HG02610 (cell line): Measurements from ENCODE around the gene NLRX1.
"Not testable (repeated sequence)": the region's sequence is repeated elsewhere in the genome, so short reads cannot be mapped to it uniquely, and the experiment has no call there.

Experiments
- ATAC-seq: cut with Tn5 transposase; IDR thresholded peaks from one replicate; pipeline ENCODE4 v1.9.1; 2021; ENCODE audit warnings: mild to moderate bottlenecking, moderate library complexity; ENCODE audit not compliant: unreplicated experiment

The NLRX1 gene, protein sequence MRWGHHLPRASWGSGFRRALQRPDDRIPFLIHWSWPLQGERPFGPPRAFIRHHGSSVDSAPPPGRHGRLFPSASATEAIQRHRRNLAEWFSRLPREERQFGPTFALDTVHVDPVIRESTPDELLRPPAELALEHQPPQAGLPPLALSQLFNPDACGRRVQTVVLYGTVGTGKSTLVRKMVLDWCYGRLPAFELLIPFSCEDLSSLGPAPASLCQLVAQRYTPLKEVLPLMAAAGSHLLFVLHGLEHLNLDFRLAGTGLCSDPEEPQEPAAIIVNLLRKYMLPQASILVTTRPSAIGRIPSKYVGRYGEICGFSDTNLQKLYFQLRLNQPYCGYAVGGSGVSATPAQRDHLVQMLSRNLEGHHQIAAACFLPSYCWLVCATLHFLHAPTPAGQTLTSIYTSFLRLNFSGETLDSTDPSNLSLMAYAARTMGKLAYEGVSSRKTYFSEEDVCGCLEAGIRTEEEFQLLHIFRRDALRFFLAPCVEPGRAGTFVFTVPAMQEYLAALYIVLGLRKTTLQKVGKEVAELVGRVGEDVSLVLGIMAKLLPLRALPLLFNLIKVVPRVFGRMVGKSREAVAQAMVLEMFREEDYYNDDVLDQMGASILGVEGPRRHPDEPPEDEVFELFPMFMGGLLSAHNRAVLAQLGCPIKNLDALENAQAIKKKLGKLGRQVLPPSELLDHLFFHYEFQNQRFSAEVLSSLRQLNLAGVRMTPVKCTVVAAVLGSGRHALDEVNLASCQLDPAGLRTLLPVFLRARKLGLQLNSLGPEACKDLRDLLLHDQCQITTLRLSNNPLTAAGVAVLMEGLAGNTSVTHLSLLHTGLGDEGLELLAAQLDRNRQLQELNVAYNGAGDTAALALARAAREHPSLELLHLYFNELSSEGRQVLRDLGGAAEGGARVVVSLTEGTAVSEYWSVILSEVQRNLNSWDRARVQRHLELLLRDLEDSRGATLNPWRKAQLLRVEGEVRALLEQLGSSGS

DNA sequence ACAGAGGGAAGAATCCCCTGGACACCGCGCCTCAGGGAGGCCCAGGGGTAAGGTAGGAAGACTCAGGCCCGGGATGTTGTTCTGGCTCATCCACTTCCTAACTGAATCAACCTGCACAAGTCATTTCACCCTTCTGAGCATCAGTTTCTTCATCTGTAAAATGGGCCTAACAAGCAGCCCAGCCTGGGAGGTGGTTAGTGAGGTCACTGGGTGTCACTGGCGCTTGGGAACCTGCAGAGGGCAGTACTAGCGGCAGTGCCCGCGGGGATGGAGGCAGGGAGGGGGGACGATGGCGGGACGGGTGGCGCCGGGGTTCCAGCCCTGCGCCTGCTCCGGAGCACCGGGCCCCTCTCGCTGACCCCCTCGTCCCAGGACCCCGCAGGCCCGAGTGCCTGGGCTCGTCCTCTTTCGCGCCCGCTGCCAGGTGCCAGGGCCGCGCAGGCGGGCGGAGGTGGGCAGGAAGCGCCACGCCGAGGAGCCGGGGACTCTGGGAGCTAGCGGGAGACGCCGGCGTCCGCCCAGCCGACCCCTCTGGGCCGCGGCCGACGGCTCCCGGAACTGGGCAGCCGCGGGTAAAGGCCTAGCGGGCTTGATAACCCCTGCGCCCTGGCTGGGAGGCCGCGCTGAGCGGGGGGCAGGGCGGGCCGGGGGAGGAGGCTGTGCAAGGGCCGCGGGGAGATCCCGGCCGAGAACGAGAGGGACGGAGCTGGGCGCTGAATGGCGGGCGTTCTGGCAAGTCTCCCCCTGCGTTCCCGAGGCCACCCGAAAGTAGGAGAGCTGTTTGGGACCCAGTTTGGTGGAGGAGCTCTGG, at the start of gene NLRX1:
TSS of gene NLRX1 (plus strand) at position 255 of the 811 bp plus-strand sequence. CDS start 2,679 bp downstream, outside the sequence.
- ATAC-seq = peak; percentile 84

DNA sequence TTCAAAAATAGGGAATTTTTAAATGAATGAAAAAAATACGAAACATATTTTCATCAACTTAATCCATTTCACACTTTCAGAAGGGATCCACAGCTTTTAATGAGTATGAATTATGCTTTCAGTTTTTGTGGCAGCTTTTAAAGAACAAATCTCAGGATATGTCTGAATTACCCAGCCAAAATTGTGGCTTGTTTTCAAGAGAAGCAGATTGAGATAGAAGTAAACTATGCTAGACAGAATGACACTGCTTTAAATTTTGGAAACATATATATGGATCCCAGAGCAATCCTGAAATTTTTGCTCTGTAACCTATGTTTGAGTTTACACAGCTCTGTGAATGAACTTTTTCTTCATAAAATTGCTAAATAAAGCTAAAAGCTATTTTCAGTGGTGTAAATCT, 49.6 kb upstream of the NLRX1 start:
- no peak for ATAC-seq

DNA sequence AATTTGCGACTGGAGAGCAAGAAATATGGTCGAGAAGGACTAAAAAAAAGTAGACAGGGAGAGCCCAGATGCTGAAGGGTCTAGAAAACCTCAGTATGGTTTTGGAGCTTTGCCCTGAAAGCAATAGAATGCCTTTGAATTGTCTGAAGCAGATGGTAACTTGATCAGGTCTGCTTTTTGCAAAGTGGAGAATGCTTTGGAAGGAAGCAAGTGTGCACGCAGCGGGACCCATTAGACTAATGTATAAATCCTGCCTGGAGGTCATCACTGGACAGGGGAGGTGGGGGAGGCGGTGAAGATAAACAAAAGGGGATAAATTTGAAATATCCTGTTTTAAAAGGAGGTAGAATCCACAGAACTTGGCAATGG, 47.9 kb upstream of the NLRX1 start:
- ATAC-seq = no peak

DNA sequence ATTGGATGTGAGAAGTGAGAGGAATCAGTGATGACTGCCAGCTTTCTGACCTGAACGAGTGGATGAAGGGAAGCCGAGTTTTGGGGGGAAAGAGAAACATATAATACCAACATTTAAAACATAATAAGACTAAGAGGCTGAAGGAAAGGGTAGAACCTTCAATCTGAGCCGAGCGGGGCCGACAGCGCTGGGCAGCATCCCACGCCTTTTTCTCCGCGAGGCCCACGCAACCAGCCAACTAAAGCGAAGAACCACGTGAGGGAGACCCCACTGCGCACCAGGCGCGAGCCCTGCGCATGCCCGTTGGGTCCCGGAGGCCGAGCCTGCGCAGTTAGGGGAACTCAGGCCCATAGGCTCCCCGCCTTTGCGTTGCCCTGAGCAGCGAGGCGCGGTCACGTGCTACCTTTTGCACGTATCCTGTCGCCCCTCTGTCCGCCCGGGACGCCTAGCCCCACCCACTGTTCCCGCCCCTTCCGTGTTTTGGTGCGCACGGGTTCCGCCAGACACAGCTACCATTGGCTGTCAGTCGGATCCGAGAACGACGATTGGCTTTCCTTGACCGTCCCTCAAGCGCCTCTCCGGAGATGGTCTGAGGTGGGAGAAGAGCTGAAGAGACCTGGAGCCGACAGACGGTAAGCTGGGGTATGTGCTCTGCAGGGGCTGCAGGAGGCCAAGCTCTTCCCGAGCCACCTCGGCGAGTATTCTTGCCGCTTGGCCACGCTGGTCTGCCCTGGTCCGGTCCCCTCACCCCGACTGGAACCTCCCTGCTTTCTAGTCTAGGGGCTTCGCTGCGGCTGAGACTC, 47.3 kb upstream of the NLRX1 start, which contains the start of gene HINFP:
TSS of gene HINFP (plus strand) at position 573 of the 803 bp plus-strand sequence. CDS start 5,365 bp downstream, outside the sequence.
- ATAC-seq = peak; percentile 95

DNA sequence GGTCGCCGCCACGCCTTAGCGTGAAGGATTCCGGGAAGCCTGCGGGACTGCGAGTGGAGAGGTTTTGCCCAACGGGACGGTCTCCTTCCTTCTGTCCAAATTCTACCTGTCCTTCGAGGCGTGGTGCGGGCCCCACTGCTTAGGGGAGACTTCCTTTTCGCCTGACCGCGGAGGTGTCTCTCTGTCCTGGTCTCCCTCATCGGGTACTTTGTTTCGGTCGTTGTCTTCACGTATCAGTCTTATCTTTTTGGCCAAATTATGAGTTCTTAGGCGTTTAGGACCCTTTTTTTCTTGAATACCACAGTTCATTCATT, 46.8 kb upstream of the NLRX1 start:
- ATAC-seq = peak; percentile 12

DNA sequence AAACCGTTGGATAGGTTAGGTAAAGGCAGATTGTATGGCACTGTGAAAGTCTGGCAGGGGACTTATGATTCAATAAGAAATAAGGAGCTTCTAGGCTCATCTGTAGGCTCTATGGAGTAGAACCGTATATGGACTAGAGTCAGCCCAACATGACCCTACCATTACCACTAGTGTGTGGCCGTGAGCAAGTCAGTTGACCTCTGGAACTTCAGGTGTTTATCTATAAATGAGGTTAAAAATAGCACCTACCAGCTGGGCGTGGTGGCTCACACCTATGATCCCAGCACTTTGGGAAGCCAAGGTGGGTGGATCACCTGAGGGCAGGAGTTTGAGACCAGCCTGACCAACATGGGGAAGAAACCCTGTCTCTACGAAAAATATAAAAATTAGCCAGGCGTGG, 42.7 kb upstream of the NLRX1 start:
- ATAC-seq = no peak

DNA sequence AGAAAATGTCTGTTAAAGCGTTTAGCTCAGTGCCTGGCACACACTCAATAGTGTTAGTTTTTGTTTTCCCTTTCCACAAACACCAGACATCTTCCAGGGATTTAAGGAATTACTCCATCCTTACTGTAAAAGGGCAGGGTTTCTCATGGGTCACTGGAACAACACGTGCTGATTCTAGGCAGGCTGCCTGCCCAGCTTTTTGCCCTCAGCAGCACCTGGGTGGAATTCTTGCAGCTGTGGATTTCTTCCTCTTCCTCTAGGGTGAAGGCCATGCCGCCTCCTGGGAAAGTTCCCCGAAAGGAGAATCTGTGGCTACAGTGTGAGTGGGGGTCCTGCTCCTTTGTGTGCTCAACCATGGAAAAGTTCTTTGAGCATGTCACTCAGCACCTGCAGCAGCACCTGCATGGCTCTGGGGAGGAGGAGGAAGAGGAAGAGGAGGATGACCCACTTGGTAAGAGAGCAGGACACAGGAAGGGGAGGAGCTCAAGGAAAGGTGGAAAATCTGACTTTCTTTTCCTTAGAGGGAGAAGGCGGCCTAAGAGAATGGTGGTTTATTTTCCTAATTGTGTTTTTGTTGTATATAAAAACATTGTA, 41.8 kb upstream of the NLRX1 start:
- ATAC-seq = no peak

DNA sequence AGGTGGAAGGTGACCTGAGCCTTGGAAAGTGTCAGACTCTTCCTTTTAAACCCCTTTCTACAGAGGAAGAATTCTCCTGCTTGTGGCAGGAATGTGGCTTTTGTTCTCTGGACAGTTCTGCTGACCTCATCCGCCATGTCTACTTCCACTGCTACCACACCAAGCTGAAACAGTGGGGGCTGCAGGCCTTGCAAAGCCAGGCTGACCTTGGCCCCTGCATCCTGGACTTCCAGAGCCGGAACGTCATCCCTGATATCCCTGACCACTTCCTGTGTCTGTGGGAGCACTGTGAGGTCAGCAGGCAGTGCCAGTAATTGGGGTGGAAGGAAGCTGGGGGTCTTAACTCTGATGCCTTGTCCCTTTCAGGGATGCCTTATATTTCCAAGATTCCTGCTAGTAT, 37.9 kb upstream of the NLRX1 start:
- ATAC-seq = no peak

DNA sequence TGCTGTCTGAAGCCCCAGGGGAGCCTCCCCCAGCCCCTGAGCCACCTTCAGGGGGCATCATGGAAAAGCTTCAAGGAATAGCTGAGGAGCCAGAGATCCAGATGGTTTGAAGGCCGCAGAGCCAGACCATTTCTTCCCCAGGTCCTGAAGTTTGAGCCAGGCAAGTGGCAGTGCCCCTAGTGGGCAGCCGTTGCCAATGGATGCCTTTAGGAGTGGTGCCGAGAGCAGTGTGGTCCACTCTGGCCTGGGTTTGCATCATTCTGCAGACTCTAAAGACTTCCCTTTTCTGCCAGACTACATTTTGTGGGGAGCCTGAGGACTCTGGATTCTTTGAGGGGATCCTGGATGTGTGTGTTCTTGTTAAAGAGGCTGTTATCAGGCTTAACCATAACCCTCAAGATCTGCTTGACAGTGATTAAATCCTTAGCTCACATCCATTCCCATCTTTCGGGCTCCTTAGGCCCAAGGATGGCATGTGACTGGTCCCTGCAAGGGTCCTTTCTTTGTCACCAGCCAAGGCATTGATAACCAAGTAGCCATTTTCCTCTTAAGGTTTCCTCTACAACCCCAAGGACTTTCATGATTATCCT, 34.0 kb upstream of the NLRX1 start:
- no peak for ATAC-seq

DNA sequence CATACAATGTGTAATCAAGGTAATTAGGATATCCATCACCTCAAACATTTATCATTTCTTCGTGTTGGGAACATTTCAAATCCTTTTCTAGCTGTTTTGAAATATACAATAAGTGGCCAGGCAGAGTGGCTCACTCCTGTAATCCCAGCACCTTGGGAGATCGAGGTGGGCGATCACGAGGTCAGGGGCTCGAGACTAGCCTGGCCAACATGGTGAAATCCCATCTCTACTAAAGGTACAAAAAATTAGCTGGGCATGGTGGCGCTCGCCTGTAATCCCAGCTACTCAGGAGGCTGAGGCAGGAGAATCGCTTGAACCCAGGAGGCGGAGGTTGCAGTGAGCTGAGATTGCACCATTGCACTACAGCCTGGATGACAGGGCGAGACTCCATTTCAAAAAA, 29.2 kb upstream of the NLRX1 start:
- not testable (repeated sequence) for ATAC-seq

DNA sequence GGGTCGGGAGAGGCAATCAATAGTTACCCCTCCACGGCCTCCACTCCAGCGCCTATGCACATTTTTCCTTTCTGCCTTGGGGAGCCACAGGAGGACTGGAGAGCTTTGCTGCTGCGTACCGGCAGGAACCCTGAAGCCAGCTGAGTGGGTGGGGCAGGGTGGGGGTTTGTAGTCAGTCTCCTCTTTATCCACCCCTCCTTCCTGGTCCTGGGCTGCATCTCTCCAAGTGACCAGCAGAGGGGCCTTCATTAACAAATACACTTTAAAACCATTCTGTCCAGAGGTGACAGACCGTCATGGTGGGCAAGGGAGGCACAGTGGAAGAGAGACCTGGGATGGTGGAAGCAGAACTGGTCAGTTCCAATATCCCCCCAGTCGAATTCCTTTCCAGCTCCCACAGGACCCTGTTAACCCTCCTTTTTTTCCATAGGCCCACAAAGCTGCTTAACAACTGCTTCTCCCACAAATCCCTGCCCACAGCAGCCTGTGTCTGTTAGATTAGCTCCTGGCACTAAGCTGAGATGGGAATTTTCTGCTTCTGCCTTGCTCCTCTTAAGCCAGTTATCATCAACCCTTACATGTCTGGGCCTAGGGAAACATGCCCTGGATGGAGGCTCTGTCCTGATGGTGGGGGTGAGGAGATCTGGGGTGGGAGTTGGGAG, 23.6 kb upstream of the NLRX1 start:
- ATAC-seq = no peak

DNA sequence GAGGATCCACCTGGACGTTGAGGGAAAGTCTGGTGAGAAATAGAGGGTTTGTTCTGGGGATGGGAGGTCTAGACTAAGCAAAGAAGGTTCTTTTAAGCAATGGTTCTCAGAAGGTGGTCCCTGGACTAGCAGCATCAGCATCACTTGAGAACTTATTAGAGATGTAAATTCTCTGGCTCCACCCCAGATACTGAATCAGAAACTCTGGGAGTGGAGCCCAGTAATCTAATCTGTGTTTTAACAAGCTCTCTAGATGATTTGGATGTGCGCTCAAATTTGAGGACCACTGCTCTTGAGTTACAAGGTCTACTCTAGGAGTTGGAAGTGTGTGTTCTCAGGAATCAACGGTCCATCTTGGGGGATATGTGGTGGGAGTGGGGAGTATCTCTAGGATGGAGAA, 23.0 kb upstream of the NLRX1 start:
- no peak for ATAC-seq

DNA sequence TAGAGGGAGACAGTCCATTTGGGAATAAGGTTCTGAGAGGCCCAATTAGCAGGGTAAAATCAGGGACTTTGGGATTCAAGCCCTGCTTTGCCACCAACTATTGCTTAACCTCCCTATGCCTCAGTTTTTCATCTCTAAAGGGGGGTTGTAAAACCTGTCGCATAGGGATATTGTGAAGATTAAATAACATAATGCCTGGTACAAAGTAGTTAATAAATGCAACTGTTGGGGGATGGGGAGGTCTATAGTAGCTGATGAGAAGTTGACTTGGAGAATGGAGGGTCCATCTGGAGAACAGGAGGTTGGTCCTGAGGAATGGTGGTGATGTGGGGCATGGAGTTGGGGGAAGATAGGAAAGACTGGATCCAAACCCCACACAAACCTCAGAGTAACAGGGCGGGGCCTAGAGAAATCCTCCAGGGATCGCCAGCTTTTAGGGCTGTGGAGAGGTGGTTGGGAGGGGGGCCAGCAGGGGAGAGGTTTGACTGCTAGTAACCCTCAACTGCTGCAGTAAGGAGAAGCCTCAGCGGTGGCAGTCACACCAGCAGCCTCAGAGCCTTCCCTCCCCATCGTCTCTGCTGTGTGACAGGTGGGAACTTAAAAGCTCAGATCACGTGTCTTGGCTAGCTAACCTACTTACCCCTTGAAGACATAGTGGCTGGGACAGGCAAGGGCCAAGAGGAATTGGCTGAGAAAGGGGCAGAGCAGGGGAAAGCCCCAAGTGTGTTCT, 20.8 kb upstream of the NLRX1 start:
- no peak for ATAC-seq

DNA sequence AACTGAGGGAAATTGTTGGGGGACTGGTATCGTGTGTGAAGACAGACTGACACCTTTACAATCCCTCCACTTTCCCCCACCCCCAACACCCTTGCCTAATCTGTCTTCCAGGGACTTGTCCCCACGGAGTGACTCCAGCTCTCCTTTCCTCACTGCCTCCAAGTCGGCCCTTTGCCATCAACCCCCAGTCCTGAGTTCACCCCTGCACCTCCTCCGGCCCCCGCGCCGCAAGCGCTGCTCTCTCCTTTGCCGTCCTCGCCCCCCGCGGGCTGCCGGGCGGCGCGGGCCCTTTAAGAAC, 19.9 kb upstream of the NLRX1 start:
- no peak for ATAC-seq

DNA sequence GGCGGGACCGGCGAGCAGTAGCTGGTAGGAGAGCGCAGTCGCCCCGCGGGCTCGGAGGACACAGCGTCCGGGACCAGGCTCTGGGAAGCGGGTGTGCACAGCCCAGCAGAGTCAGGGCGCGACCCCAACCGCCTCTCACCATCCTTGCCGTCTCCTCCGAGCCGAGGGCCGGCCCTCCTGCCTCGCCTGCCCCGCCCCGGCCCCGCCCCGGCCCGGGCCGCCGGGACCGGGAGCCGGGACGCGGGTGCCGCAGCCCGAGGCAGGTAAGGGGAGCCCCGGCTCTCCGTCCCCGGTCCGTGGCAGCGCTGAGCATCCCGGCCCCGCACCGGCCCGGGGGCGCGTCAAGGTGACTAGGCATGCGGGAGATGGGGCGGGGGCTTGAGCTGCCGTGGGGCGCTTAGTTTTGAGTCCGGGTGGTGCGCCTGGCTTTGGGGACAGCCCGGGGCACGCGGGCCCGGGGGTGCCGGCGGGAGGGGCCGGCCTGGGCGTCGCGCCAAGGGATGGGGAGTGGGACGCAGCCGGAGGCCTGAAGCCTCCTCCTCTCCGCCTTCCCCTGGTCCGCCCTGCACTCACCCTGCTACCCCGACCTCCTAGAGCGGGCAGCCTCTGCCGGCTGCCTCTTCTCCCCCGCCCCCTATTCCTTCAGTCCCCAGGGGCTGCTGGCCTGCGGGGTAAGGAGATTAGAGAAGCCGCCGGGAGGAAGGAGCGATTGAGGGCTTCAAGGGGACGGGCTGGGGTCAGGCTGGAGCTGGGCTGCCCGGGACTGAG, 19.3 kb upstream of the NLRX1 start, which contains the start of gene ABCG4:
TSS of gene ABCG4 (plus strand) at position 35 of the 768 bp plus-strand sequence. CDS start 914 bp downstream, outside the sequence.
- no peak for ATAC-seq

DNA sequence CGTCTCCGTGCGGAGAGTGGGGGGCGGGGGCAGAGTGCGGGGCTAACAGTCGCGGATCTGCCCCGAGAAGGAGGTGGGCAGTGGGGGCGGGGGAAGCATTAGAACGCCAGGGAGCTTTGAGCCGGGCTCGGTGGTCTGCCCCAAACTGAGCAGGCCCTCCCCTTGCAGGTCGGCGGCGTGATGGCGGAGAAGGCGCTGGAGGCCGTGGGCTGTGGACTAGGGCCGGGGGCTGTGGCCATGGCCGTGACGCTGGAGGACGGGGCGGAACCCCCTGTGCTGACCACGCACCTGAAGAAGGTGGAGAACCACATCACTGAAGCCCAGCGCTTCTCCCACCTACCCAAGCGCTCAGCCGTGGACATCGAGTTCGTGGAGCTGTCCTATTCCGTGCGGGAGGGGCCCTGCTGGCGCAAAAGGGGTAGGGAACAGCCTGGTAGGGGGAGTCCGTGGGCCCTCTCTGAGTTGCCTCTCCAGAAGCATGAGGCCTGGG, 18.7 kb upstream of the NLRX1 start:
- ATAC-seq = no peak

DNA sequence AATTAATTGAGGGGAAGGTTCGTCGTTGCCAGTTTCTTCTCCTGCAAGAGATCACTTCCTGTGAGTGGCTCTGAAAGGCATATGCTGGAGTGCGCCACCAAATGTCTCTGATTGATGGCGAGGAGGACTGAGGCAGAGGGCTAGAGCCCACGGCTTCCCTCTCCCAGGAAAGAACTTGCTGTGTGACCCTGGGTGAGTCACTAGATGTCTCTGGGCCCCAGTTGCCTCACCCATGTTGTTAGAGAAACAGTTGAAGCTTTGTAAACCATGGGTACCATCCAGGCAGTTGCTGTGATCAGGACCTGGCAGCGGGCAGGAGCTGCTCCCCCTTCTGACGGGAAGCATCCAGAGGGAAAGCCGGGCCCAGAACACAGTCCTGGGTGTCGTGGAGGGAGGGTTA, 16.5 kb upstream of the NLRX1 start:
- ATAC-seq = no peak
